GM23248 (cell line): ENCODE data around the gene COL4A4.

ENCODE experiments used
- EZH2 ChIP-seq: fragments of 200-600 bp; sonication (generic); IDR thresholded peaks from 2 replicates; pipeline ENCODE4 v1.6.1; 2018; ENCODE audit warnings: antibody characterized with exemption, mild to moderate bottlenecking; ENCODE audit not compliant: insufficient read depth, poor library complexity, severe bottlenecking
- EZH2phosphoT487 ChIP-seq: fragments of 200-600 bp; sonication (generic); IDR thresholded peaks from 2 replicates; pipeline ENCODE4 v1.6.1; 2018; ENCODE audit warnings: antibody characterized with exemption, moderate library complexity, mild to moderate bottlenecking, low read depth; ENCODE audit not compliant: insufficient read depth

GRCh38 chr2:227007148-227007547 is 156.9 kb downstream of the COL4A4 start:
- TF ChIP-seq EZH2 (no peak), EZH2phosphoT487 (no peak)
